ENCODE measurements around the gene CYP27C1. TPM values are rescaled to one million over a fixed set of nuclear protein-coding genes. Genes with fewer than 3 reads are reported as not detected.

The CYP27C1 gene
- total RNA-seq, 1 donor = 2.2 TPM

Small RNAs within 50 kb of the gene (small RNA-seq; reads per million reads assigned to genes)
- gene NIFKP9 = not detected

Other genes with a start within 250 kb of the CYP27C1 start
- 83.7 and 85.4 TPM in 2 replicates for gene BIN1, start 113.1 kb downstream of the CYP27C1 start, total RNA-seq
- gene ERCC3, start 73.8 kb upstream of the CYP27C1 start, total RNA-seq = 43.1 and 43.9 TPM in 2 replicates
- gene MAP3K2, start 167.7 kb upstream of the CYP27C1 start, total RNA-seq = 64.1 and 65.4 TPM in 2 replicates
- gene PROC, start 198.1 kb upstream of the CYP27C1 start, total RNA-seq = 0.29 TPM in 1 of 2 replicates, not detected in the other